ENCODE measurements around the gene KLK6.
A peak's percentile ranks its signal among the peaks of the same experiment; 100 is the strongest.

KLK6 gene

GRCh38 chr19:51006406-51006805 lies 37.0 kb upstream of the KLK6 start:
- no peaks in the 10 kb centered on the region for H3K9me3 ChIP-seq (ENCODE audit: control insufficient read depth, low read length)

GRCh38 chr19:51005248-51005647 lies 35.9 kb upstream of the KLK6 start:
- no peak for DNase-seq
- peaks cover 8% of the 10 kb centered on the region for H3K27me3 ChIP-seq (replicated peaks; ENCODE audit: control insufficient read depth, insufficient read depth, low read length, poor library complexity, severe bottlenecking)
- no peaks in the 10 kb centered on the region for H3K9me3 ChIP-seq (ENCODE audit: control insufficient read depth, low read length)

More at GRCh38 chr19:51006406-51006805, 37.0 kb upstream of the KLK6 start:
- Histone ChIP-seq H3K36me3 (ENCODE audit: control insufficient read depth, insufficient read depth, low read length) (no peaks in the 10 kb centered on the region), H3K4me1 (ENCODE audit: control insufficient read depth, insufficient read depth, low read length, poor library complexity, severe bottlenecking) (no peaks in the 10 kb centered on the region), H3K4me3 (ENCODE audit: insufficient read depth, low read depth, low read length, poor library complexity, severe bottlenecking) (no peak overlapping the region), H3K27ac (ENCODE audit: insufficient read depth, low read length, poor library complexity, severe bottlenecking) (no peak overlapping the region), H3K27me3 (replicated peaks; ENCODE audit: control insufficient read depth, insufficient read depth, low read length, poor library complexity, severe bottlenecking) (peaks cover 3% of the 10 kb centered on the region)
- DNase-seq = no peak

GRCh38 chr19:51003316-51003715 lies 33.9 kb upstream of the KLK6 start:
- no peaks in the 10 kb centered on the region for H3K9me3 ChIP-seq (ENCODE audit: control insufficient read depth, low read length)
- peaks cover 12% of the 10 kb centered on the region for H3K27me3 ChIP-seq (replicated peaks; ENCODE audit: control insufficient read depth, insufficient read depth, low read length, poor library complexity, severe bottlenecking)
- no peak overlapping the region for H3K4me3 ChIP-seq (ENCODE audit: insufficient read depth, low read depth, low read length, poor library complexity, severe bottlenecking)
- H3K27ac ChIP-seq (ENCODE audit: insufficient read depth, low read length, poor library complexity, severe bottlenecking) = no peak overlapping the region
- no peaks in the 10 kb centered on the region for H3K4me1 ChIP-seq (ENCODE audit: control insufficient read depth, insufficient read depth, low read length, poor library complexity, severe bottlenecking)
- DNase-seq = no peak
- no peaks in the 10 kb centered on the region for H3K36me3 ChIP-seq (ENCODE audit: control insufficient read depth, insufficient read depth, low read length)

More at GRCh38 chr19:51005248-51005647, 35.9 kb upstream of the KLK6 start:
- Histone ChIP-seq H3K4me3 (ENCODE audit: insufficient read depth, low read depth, low read length, poor library complexity, severe bottlenecking) (no peak overlapping the region), H3K27ac (ENCODE audit: insufficient read depth, low read length, poor library complexity, severe bottlenecking) (no peak overlapping the region), H3K36me3 (ENCODE audit: control insufficient read depth, insufficient read depth, low read length) (no peaks in the 10 kb centered on the region), H3K4me1 (ENCODE audit: control insufficient read depth, insufficient read depth, low read length, poor library complexity, severe bottlenecking) (no peaks in the 10 kb centered on the region)

- no peaks in the 10 kb centered on the region for H3K9me3 ChIP-seq (ENCODE audit: control insufficient read depth, low read length)
- H3K36me3 ChIP-seq (ENCODE audit: control insufficient read depth, insufficient read depth, low read length) = no peaks in the 10 kb centered on the region
- no peak overlapping the region for H3K27ac ChIP-seq (ENCODE audit: insufficient read depth, low read length, poor library complexity, severe bottlenecking)
- DNase-seq = peak in 1 of 3 donors; percentile 1
- peaks cover 12% of the 10 kb centered on the region for H3K27me3 ChIP-seq (replicated peaks; ENCODE audit: control insufficient read depth, insufficient read depth, low read length, poor library complexity, severe bottlenecking)
- H3K4me1 ChIP-seq (ENCODE audit: control insufficient read depth, insufficient read depth, low read length, poor library complexity, severe bottlenecking) = no peaks in the 10 kb centered on the region
- H3K4me3 ChIP-seq (ENCODE audit: insufficient read depth, low read depth, low read length, poor library complexity, severe bottlenecking) = no peak overlapping the region
Measured at GRCh38 chr19:51002542-51003311, 33.3 kb upstream of the KLK6 start.

- Histone ChIP-seq H3K4me1 (ENCODE audit: control insufficient read depth, insufficient read depth, low read length, poor library complexity, severe bottlenecking) (no peaks in the 10 kb centered on the region), H3K27me3 (replicated peaks; ENCODE audit: control insufficient read depth, insufficient read depth, low read length, poor library complexity, severe bottlenecking) (peaks cover 12% of the 10 kb centered on the region), H3K36me3 (ENCODE audit: control insufficient read depth, insufficient read depth, low read length) (no peaks in the 10 kb centered on the region), H3K4me3 (ENCODE audit: insufficient read depth, low read depth, low read length, poor library complexity, severe bottlenecking) (no peak overlapping the region), H3K9me3 (ENCODE audit: control insufficient read depth, low read length) (no peaks in the 10 kb centered on the region), H3K27ac (ENCODE audit: insufficient read depth, low read length, poor library complexity, severe bottlenecking) (no peak overlapping the region)
- no peak for DNase-seq
Measured at GRCh38 chr19:51002089-51002532, 32.7 kb upstream of the KLK6 start.

- H3K27ac ChIP-seq (ENCODE audit: insufficient read depth, low read length, poor library complexity, severe bottlenecking) = no peak within 1 kb of the TSS
- H3K36me3 ChIP-seq (ENCODE audit: control insufficient read depth, insufficient read depth, low read length) = no peaks in the 10 kb centered on the region
- DNase-seq = no peak
- no peaks in the 10 kb centered on the region for H3K4me1 ChIP-seq (ENCODE audit: control insufficient read depth, insufficient read depth, low read length, poor library complexity, severe bottlenecking)
- H3K27me3 ChIP-seq (replicated peaks; ENCODE audit: control insufficient read depth, insufficient read depth, low read length, poor library complexity, severe bottlenecking) = peaks cover 12% of the 10 kb centered on the region
- no peak within 1 kb of the TSS for H3K4me3 ChIP-seq (ENCODE audit: insufficient read depth, low read depth, low read length, poor library complexity, severe bottlenecking)
- H3K9me3 ChIP-seq (ENCODE audit: control insufficient read depth, low read length) = no peaks in the 10 kb centered on the region
Measured at GRCh38 chr19:51001515-51001914, 32.1 kb upstream of the KLK6 start, which contains the start of gene KLK8. Gene KLK8, minus strand, starts transcription at chr19:51001604. Its CDS starts 437 bp downstream, at chr19:51001167.

- Histone ChIP-seq H3K27ac (ENCODE audit: insufficient read depth, low read length, poor library complexity, severe bottlenecking) (no peak overlapping the region), H3K4me3 (ENCODE audit: insufficient read depth, low read depth, low read length, poor library complexity, severe bottlenecking) (no peak overlapping the region), H3K4me1 (ENCODE audit: control insufficient read depth, insufficient read depth, low read length, poor library complexity, severe bottlenecking) (no peaks in the 10 kb centered on the region), H3K9me3 (ENCODE audit: control insufficient read depth, low read length) (no peaks in the 10 kb centered on the region), H3K27me3 (replicated peaks; ENCODE audit: control insufficient read depth, insufficient read depth, low read length, poor library complexity, severe bottlenecking) (peaks cover 12% of the 10 kb centered on the region), H3K36me3 (ENCODE audit: control insufficient read depth, insufficient read depth, low read length) (no peaks in the 10 kb centered on the region)
- no peak for DNase-seq
Measured at GRCh38 chr19:51000981-51001380, 31.6 kb upstream of the KLK6 start.

GRCh38 chr19:51000426-51000825 lies 31.0 kb upstream of the KLK6 start:
- Histone ChIP-seq H3K9me3 (ENCODE audit: control insufficient read depth, low read length) (no peaks in the 10 kb centered on the region), H3K4me3 (ENCODE audit: insufficient read depth, low read depth, low read length, poor library complexity, severe bottlenecking) (no peak overlapping the region), H3K27ac (ENCODE audit: insufficient read depth, low read length, poor library complexity, severe bottlenecking) (no peak overlapping the region), H3K36me3 (ENCODE audit: control insufficient read depth, insufficient read depth, low read length) (no peaks in the 10 kb centered on the region), H3K4me1 (ENCODE audit: control insufficient read depth, insufficient read depth, low read length, poor library complexity, severe bottlenecking) (no peaks in the 10 kb centered on the region), H3K27me3 (replicated peaks; ENCODE audit: control insufficient read depth, insufficient read depth, low read length, poor library complexity, severe bottlenecking) (peaks cover 12% of the 10 kb centered on the region)
- DNase-seq = no peak

- H3K36me3 ChIP-seq (ENCODE audit: control insufficient read depth, insufficient read depth, low read length) = no peaks in the 10 kb centered on the region
- no peak overlapping the region for H3K4me3 ChIP-seq (ENCODE audit: insufficient read depth, low read depth, low read length, poor library complexity, severe bottlenecking)
- no peak for DNase-seq
- H3K4me1 ChIP-seq (ENCODE audit: control insufficient read depth, insufficient read depth, low read length, poor library complexity, severe bottlenecking) = no peaks in the 10 kb centered on the region
- no peaks in the 10 kb centered on the region for H3K9me3 ChIP-seq (ENCODE audit: control insufficient read depth, low read length)
- peaks cover 12% of the 10 kb centered on the region for H3K27me3 ChIP-seq (replicated peaks; ENCODE audit: control insufficient read depth, insufficient read depth, low read length, poor library complexity, severe bottlenecking)
- no peak overlapping the region for H3K27ac ChIP-seq (ENCODE audit: insufficient read depth, low read length, poor library complexity, severe bottlenecking)
Measured at GRCh38 chr19:50998686-50999085, 29.3 kb upstream of the KLK6 start.

GRCh38 chr19:50998061-50998460 lies 28.7 kb upstream of the KLK6 start:
- Histone ChIP-seq H3K36me3 (ENCODE audit: control insufficient read depth, insufficient read depth, low read length) (no peaks in the 10 kb centered on the region), H3K4me3 (ENCODE audit: insufficient read depth, low read depth, low read length, poor library complexity, severe bottlenecking) (no peak overlapping the region), H3K27ac (ENCODE audit: insufficient read depth, low read length, poor library complexity, severe bottlenecking) (no peak overlapping the region), H3K9me3 (ENCODE audit: control insufficient read depth, low read length) (no peaks in the 10 kb centered on the region), H3K27me3 (replicated peaks; ENCODE audit: control insufficient read depth, insufficient read depth, low read length, poor library complexity, severe bottlenecking) (peaks cover 12% of the 10 kb centered on the region), H3K4me1 (ENCODE audit: control insufficient read depth, insufficient read depth, low read length, poor library complexity, severe bottlenecking) (no peaks in the 10 kb centered on the region)
- DNase-seq = no peak

Data from effector memory CD4-positive, alpha-beta T cell (primary cell).